Endothelial cell of umbilical vein (primary cell): ENCODE data around the gene TIRAP. TPM values are rescaled to one million over a fixed set of nuclear protein-coding genes. Genes with fewer than 3 reads are reported as not detected.
A peak's percentile ranks its signal among the peaks of the same experiment; 100 is the strongest.

Experiments used
- BruUV-seq: library from RNA; stranded (reverse); fragments of 400-500 nt; replicated peaks from 2 replicates; lab custom pipeline; 2021; lab: Mats Ljungman, UMichigan
- CTCF ChIA-PET: fragments of 300-600, 350-600 bp; sonication (Branson Sonifier 250); formaldehyde crosslinking; loops from one replicate; lab custom pipeline; 2021; ENCODE audit warnings: antibody characterized with exemption, inconsistent platforms; lab: Charles Lee
- POLR2A ChIA-PET: fragments of 300-600, 350-600 bp; sonication (Branson Sonifier 250); formaldehyde crosslinking; loops from one replicate; lab custom pipeline; 2021; ENCODE audit warnings: antibody characterized with exemption, inconsistent platforms; lab: Charles Lee
- DNase-seq: peaks from one replicate; pipeline ENCODE4 v3.0.0-alpha.2; 2011; ENCODE audit warnings: low read depth, low spot score
- FAIRE-seq: peaks from 2 replicates; lab custom pipeline; 2011; peaks lifted over from hg19 to GRCh38; lab: Jason Lieb, UNC
- H2AFZ ChIP-seq: 2 replicates; pipeline ENCODE4 v1.6.0; 2012; ENCODE audit warnings: low read depth, low read length, control low read depth, inconsistent platforms
- H3K27ac ChIP-seq: 2 replicates; pipeline ENCODE4 v1.5.1; 2011; ENCODE audit warnings: low read depth, mild to moderate bottlenecking, control low read depth, low read length, moderate library complexity; ENCODE audit not compliant: insufficient read depth
- H3K27me3 ChIP-seq, 2 experiments: 2 replicates each; pipeline versions ENCODE4 v1.6.0 to v1.6.1; 2011; ENCODE audit warnings: low read length in 2 of 2, mixed read lengths in 1 of 2; ENCODE audit not compliant: control insufficient read depth in 2 of 2, insufficient read depth in 2 of 2
- H3K36me3 ChIP-seq, 2 experiments: 2 replicates in 1 of 2; 3 replicates in 1 of 2; pipeline ENCODE4 v1.5.1; 2011; ENCODE audit warnings: low read length in 2 of 2, mild to moderate bottlenecking in 1 of 2, moderate library complexity in 1 of 2; ENCODE audit not compliant: control insufficient read depth in 2 of 2, insufficient read depth in 2 of 2; ENCODE audit errors: extremely low read depth in 1 of 2
- H3K4me1 ChIP-seq: 3 replicates; pipeline ENCODE4 v1.5.1; 2011; ENCODE audit warnings: mild to moderate bottlenecking, low read length; ENCODE audit not compliant: control insufficient read depth, insufficient read depth; ENCODE audit errors: extremely low read depth
- H3K4me2 ChIP-seq: 2 replicates; pipeline ENCODE4 v1.6.1; 2011; ENCODE audit warnings: low read length, control low read depth, mixed read lengths; ENCODE audit not compliant: insufficient read depth
- H3K4me3 ChIP-seq, 3 experiments: fragments of 200-600 bp in 1 of 3; sonication (generic), shearing (Covaris generic) in 1 of 3; replicated peaks in 1 of 3; 2 replicates each; pipeline ENCODE4 v1.5.1; 2011 to 2016; ENCODE audit warnings: control low read depth in 3 of 3, low read length in 3 of 3, mild to moderate bottlenecking in 2 of 3, inconsistent platforms in 1 of 3, low read depth in 1 of 3, moderate library complexity in 1 of 3; ENCODE audit not compliant: insufficient read depth in 1 of 3
- H3K79me2 ChIP-seq: 2 replicates; pipeline ENCODE4 v1.6.0; 2012; ENCODE audit warnings: low read length, inconsistent platforms; ENCODE audit not compliant: control insufficient read depth, insufficient read depth
- H3K9ac ChIP-seq: replicated peaks from 2 replicates; pipeline ENCODE3; 2011; ENCODE audit warnings: low read length, control low read depth; ENCODE audit not compliant: insufficient read depth; ENCODE audit errors: extremely low read depth
- H3K9me1 ChIP-seq: replicated peaks from 3 replicates; pipeline ENCODE4 v1.6.0; 2011; ENCODE audit warnings: mild to moderate bottlenecking, low read length; ENCODE audit not compliant: control insufficient read depth, insufficient read depth; ENCODE audit errors: extremely low read depth
- H3K9me3 ChIP-seq: replicated peaks from 2 replicates; pipeline ENCODE4 v1.5.1; 2012; ENCODE audit warnings: low read length, inconsistent platforms; ENCODE audit not compliant: control insufficient read depth, insufficient read depth
- H4K20me1 ChIP-seq: replicated peaks from 2 replicates; pipeline ENCODE3; 2011; ENCODE audit warnings: mild to moderate bottlenecking, low read length; ENCODE audit not compliant: control insufficient read depth, insufficient read depth; ENCODE audit errors: extremely low read depth
- CTCF ChIP-seq, 2 donors: IDR thresholded peaks; 1 replicate in 1 of 2; 2 replicates in 1 of 2; pipeline ENCODE4 v1.5.1; 2011; ENCODE audit warnings: low read length in 2 of 2, mild to moderate bottlenecking in 2 of 2, moderate library complexity in 2 of 2, control low read depth in 1 of 2, inconsistent platforms in 1 of 2, low read depth in 1 of 2; ENCODE audit not compliant: insufficient read depth in 1 of 2; ENCODE audit errors: extremely low read depth in 1 of 2
- EZH2 ChIP-seq: IDR thresholded peaks from 2 replicates; pipeline ENCODE4 v1.6.1; 2012; ENCODE audit warnings: borderline replicate concordance, low read depth, mild to moderate bottlenecking, moderate library complexity, low read length, inconsistent platforms; ENCODE audit not compliant: severe bottlenecking
- FOS ChIP-seq: IDR thresholded peaks from 2 replicates; pipeline ENCODE4 v1.6.1; 2011; ENCODE audit warnings: mild to moderate bottlenecking, low read length, moderate library complexity, borderline replicate concordance; ENCODE audit not compliant: insufficient read depth
- GATA2 ChIP-seq: IDR thresholded peaks from 2 replicates; pipeline ENCODE4 v1.7.0; 2011; ENCODE audit warnings: low read depth, mild to moderate bottlenecking, moderate library complexity, mixed read lengths, low read length; ENCODE audit not compliant: insufficient read length, insufficient read depth
- JUN ChIP-seq: IDR thresholded peaks from 2 replicates; pipeline ENCODE4 v1.6.1; 2011; ENCODE audit warnings: borderline replicate concordance, low read depth; ENCODE audit not compliant: insufficient read length, insufficient read depth
- MAX ChIP-seq: IDR thresholded peaks from 2 replicates; pipeline ENCODE4 v1.6.1; 2011; ENCODE audit not compliant: insufficient read depth, insufficient read length
- MYC ChIP-seq: IDR thresholded peaks from one replicate; pipeline ENCODE4 v1.6.1; 2011; ENCODE audit warnings: mild to moderate bottlenecking, low read depth, low read length
- POLR2A ChIP-seq: IDR thresholded peaks from 2 replicates; pipeline ENCODE4 v1.6.1; 2012; ENCODE audit warnings: low read depth, mild to moderate bottlenecking, control low read depth, low read length
- POLR2AphosphoS5 ChIP-seq: IDR thresholded peaks from 2 replicates; pipeline ENCODE4 v1.6.1; 2012; ENCODE audit warnings: low read depth, mild to moderate bottlenecking, control low read depth, low read length, moderate library complexity; ENCODE audit not compliant: insufficient read depth
- dilution Hi-C: fragments of 300-500 bp; cut with MboI; formaldehyde crosslinking; loops from one replicate; pipeline ENCODE4 v1.15.0; 2019; ENCODE audit warnings: low sequenced_read_pairs; ENCODE audit not compliant: extremely low pct_ligation_motif_present
- intact Hi-C: fragments of 100-400 bp; cut with micrococcal nuclease; formaldehyde crosslinking; loops from one replicate; pipeline ENCODE4 v1.10.0; 2022
- polyA plus RNA-seq, 4 experiments: library from polyadenylated mRNA; depleted of rRNA in 3 of 4; stranded (reverse) in 3 of 4; unstranded in 1 of 4; fragments of >200 nt; gene quantifications; 2 replicates each; pipeline versions ENCODE4 v1.2.1 to v1.2.3, GENCODE V29; 2011 to 2012; ENCODE audit warnings: missing spikeins in 1 of 4
- total RNA-seq: library from RNA; stranded (reverse); gene quantifications from 2 replicates; pipeline ENCODE4 v1.2.3, GENCODE V29; 2021

Gene TIRAP
- total and polyA plus RNA-seq, 2 donors (not counting 3 experiments of a cell fraction or from before 2014, with no cell fraction given): 9.3 to 11.0 TPM

DNA sequence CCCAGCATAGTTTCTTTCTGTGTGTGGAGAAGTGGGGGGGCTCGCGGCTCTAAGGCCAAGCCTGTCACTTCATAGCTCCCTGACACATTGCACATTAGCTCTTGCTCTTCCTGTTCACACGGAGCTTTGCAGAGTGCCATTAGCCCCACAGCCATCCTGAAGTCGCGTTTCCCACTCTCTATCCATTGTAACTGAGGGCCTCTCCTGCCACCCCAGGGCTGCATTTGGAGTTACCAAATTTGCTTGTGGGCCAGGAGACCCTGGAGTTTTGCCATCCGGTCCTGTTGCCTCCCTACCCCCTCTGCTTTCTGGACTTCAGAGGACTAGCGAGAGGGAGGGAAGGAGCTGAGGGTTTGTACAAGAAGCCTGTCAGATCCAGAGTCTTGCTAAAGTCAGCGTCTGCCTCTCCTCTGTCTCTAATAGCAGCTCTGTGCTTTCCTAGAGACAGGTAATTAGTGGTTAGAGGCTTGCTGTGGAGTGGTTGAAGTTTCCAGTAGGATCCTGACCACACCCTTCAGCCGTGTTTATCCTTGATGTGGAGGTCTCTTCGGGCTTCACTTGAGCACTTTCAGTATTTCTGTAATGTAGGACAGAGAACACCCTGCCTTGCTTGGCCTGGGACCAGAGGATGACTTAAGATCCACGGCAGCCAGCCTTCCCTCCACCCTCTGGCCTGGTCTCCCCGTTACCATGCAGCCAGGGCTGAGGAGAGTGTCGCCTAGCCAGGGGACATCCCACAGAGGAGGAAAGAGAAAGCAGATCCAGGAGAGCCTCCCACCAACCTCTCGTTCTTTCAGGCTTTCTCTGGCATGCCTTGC is 35.1 kb downstream of the TIRAP start:
- TF ChIP-seq MYC: no peak
- TF ChIP-seq FOS: no peak
- no peak for TF ChIP-seq EZH2
- Histone ChIP-seq H3K9ac (no peak overlapping the region), H3K9me3 (no peaks in the 10 kb centered on the region), H3K27me3 (no peaks in the 10 kb centered on the region), H3K4me2 (no peak overlapping the region), H2AFZ (no peak overlapping the region), H3K27ac (no peak overlapping the region), H3K9me1 (no peaks in the 10 kb centered on the region), H3K4me1 (no peaks in the 10 kb centered on the region), H4K20me1 (no peaks in the 10 kb centered on the region), H3K4me3 (no peak overlapping the region), H3K79me2 (no peaks in the 10 kb centered on the region), H3K36me3 (no peaks in the 10 kb centered on the region)
- dilution Hi-C loops (no loop called here), intact Hi-C loops (no loop called here)
- no peak for FAIRE-seq
- CTCF ChIA-PET: interaction anchor here (0.5 to 3.0 kb wide), 8 partner anchors 8 to 163 kb away, joined by 3 to 18 read pairs (median 5); no protein-coding TSS in a partner anchor
- POLR2A ChIA-PET: no interaction called here
- BruUV-seq: no TSS peak
- no peak for DNase-seq

GRCh38 chr11:126318574-126319373 is 35.9 kb downstream of the TIRAP start:
- Histone ChIP-seq H3K4me2 (no peak overlapping the region), H3K9me1 (no peaks in the 10 kb centered on the region), H3K4me1 (no peaks in the 10 kb centered on the region), H3K79me2 (no peaks in the 10 kb centered on the region), H4K20me1 (no peaks in the 10 kb centered on the region), H3K27me3 (no peaks in the 10 kb centered on the region), H3K9me3 (no peaks in the 10 kb centered on the region), H3K9ac (no peak overlapping the region), H3K36me3 (no peaks in the 10 kb centered on the region), H3K27ac (no peak overlapping the region), H2AFZ (no peak overlapping the region), H3K4me3 (no peak overlapping the region)
- CTCF ChIA-PET: interaction anchor here (1.0 to 2.7 kb wide), 8 partner anchors 9 to 162 kb away, joined by 3 to 18 read pairs (median 4); no protein-coding TSS in a partner anchor
- dilution Hi-C loops: no loop called here
- BruUV-seq: no TSS peak
- POLR2A ChIA-PET: no interaction called here
- intact Hi-C loops: no loop called here
- DNase-seq: no peak
- FAIRE-seq: peak; percentile 40
- TF ChIP-seq MAX (no peak), GATA2 (no peak), POLR2A (no peak), FOS (no peak), MYC (no peak), EZH2 (no peak), JUN (no peak), CTCF (IDR thresholded peaks at IDR 0.05; ENCODE audit: extremely low read depth in 1 of 2, insufficient read depth in 1 of 2, low read depth in 1 of 2, low read length in 2 of 2) (no peak), POLR2AphosphoS5 (no peak)
